Cardiac fibroblast (primary cell): ENCODE results near the gene ADARB1.

ENCODE experiments used
- DNase-seq, 2 donors: peaks; one replicate each; pipeline versions ENCODE4 v3.0.0 to v3.0.0-alpha.2; 2010; ENCODE audit warnings: low read depth in 2 of 2
- H3K4me3 ChIP-seq, 2 donors: replicated peaks in 1 of 2; 1 replicate in 1 of 2; 2 replicates in 1 of 2; pipeline ENCODE4 v1.5.1; 2011; ENCODE audit warnings: low read depth in 2 of 2, low read length in 2 of 2, mild to moderate bottlenecking in 2 of 2, moderate library complexity in 1 of 2
- CTCF ChIP-seq: IDR thresholded peaks from one replicate; pipeline ENCODE4 v1.5.1; 2011; ENCODE audit warnings: low read depth, mild to moderate bottlenecking, low read length, inconsistent platforms

Gene ADARB1

GRCh38 chr21:45164124-45164511 lies 89.7 kb downstream of the ADARB1 start:
- no peak for DNase-seq
- no peak for TF ChIP-seq CTCF
- H3K4me3 ChIP-seq = no peak overlapping the region

DNA sequence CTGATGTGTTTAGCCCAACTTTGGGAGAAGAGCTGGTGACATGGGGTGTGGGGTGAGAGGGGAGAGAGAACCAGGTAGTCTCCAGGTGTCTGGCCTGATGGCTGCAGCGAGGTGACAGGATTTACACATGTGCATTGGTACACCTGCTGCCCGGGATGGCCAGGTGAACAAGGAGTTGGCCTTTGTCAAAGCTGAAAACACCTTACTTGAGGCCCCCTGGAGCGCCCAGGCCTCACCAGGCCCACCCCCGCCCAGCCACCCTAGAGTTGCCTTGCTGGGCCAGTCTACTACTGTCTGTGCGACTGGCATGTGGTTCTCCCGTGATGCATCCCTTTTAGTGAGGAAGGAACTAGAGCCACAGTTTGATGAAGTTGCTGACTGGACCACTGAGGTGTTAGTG lies 90.5 kb downstream of the ADARB1 start:
- TF ChIP-seq CTCF = no peak
- DNase-seq = no peak
- H3K4me3 ChIP-seq = no peak overlapping the region

DNA sequence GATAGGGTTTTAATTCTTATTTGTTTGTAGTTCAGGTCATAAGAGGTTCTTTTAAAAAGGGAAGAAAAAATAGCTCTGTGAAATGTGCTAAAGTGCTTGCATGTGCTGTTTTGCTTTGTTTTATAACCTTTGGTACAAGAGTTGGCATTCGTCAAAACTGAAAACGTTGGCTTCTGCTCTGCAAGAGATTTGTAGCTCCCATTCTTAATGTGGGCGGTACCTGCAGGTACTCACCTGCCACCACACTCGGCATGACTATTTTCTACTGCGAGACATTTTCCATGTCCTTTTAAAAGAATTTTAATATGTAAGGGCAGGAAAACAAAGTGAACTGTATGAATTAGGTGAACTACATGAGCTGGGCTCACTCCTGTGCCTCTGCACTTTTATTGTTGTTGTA lies 92.6 kb downstream of the ADARB1 start:
- DNase-seq = no peak
- H3K4me3 ChIP-seq = no peak overlapping the region
- no peak for TF ChIP-seq CTCF

DNA sequence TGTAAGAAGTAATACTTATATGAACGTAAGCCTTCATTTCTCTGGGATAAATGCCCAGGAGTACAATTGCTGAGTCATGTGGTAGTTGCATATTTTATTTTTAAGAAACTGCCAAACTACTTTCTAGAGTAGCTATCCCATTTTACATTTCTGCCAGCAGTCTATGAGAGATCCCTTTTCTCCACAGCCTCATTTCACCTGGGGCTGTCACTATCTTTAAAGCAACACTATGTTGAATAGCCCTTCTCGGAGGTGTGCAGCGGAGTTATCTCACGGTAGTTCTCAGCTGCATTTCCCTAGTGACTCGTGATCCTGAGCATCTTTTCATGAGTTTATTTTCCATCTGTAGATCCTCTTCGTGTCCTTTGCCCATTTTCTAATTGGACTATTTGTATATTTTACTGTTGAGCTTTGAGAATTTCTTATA lies 93.4 kb downstream of the ADARB1 start:
- peak; percentile 70 to 77 for DNase-seq
- H3K4me3 ChIP-seq = no peak overlapping the region
- no peak for TF ChIP-seq CTCF

DNA sequence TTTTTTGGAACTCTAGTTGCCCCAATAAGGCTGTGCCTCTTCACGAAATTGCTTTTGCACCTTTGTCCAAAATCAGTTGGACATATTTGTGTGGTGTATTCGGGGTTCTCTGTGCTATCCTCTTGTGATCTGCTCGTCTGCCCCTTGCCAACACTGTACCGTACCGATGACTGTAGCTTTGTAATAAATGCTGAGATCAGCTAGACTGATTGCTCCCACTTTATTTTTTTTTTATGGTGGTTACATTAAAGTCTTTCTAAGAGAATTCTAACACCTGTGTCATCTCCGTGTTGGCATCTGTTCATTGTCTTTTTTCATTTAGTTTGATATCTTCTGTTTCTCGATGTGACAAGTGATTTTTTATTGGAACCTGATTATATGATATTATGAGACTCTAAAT lies 94.1 kb downstream of the ADARB1 start:
- no peak overlapping the region for H3K4me3 ChIP-seq
- DNase-seq = no peak
- TF ChIP-seq CTCF = no peak

- no peak for DNase-seq
Measured at GRCh38 chr21:45169001-45169400, 94.6 kb downstream of the ADARB1 start.

More at GRCh38 chr21:45169001-45169400, 94.6 kb downstream of the ADARB1 start:
- no peak overlapping the region for H3K4me3 ChIP-seq
- TF ChIP-seq CTCF = no peak
